Panc1 (cell line): ENCODE measurements around the gene SHISAL1. TPM values are rescaled to one million over a fixed set of nuclear protein-coding genes. Genes with fewer than 3 reads are reported as not detected.

Experiments
- ATAC-seq: fragments of 200-7000 bp; cut with Tn5 transposase; 2 replicates; pipeline ENCODE4 v1.9.1; 2020; ENCODE audit warnings: mild to moderate bottlenecking, moderate library complexity
- BruUV-seq: library from RNA; stranded (reverse); fragments of 400-500 nt; replicated peaks from 2 replicates; lab custom pipeline; 2021; lab: Mats Ljungman, UMichigan
- CTCF ChIA-PET: fragments of 300-600 bp; sonication (Branson Sonifier 250); formaldehyde crosslinking; loops from one replicate; lab custom pipeline; 2022; ENCODE audit warnings: antibody characterized with exemption; lab: Charles Lee
- POLR2A ChIA-PET: fragments of 300-600 bp; sonication (Branson Sonifier 250); formaldehyde crosslinking; loops from one replicate; lab custom pipeline; 2022; ENCODE audit warnings: antibody characterized with exemption; lab: Charles Lee
- DNase-seq: peaks from one replicate; pipeline ENCODE4 v3.0.0-alpha.2; 2010; ENCODE audit warnings: low read depth, low spot score
- H3K27ac ChIP-seq: 2 replicates; pipeline ENCODE4 v1.5.1; 2011; ENCODE audit warnings: mild to moderate bottlenecking, low read length, inconsistent platforms
- H3K27me3 ChIP-seq: fragments of 200-500 bp; sonication (Bioruptor generic); 2 replicates; pipeline ENCODE4 v1.6.0; 2014; ENCODE audit warnings: low read length, inconsistent platforms; ENCODE audit not compliant: control insufficient read depth, insufficient read depth
- H3K36me3 ChIP-seq: fragments of 200-500 bp; sonication (Bioruptor generic); 2 replicates; pipeline ENCODE4 v1.5.1; 2014; ENCODE audit warnings: inconsistent platforms, mild to moderate bottlenecking, low read length, moderate library complexity; ENCODE audit not compliant: control insufficient read depth, insufficient read depth
- H3K4me1 ChIP-seq: 2 replicates; pipeline ENCODE4 v1.5.1; 2011; ENCODE audit warnings: inconsistent platforms, mild to moderate bottlenecking, low read length, moderate library complexity; ENCODE audit not compliant: control insufficient read depth, insufficient read depth
- H3K4me3 ChIP-seq, 2 experiments: 2 replicates each; pipeline ENCODE4 v1.5.1; 2011 to 2012; ENCODE audit warnings: low read depth in 2 of 2, low read length in 2 of 2, mild to moderate bottlenecking in 2 of 2, inconsistent platforms in 1 of 2, moderate library complexity in 1 of 2
- H3K9me3 ChIP-seq: fragments of 200-500 bp; sonication (Bioruptor generic); 2 replicates; pipeline ENCODE4 v1.5.1; 2014; ENCODE audit warnings: low read depth, mild to moderate bottlenecking, inconsistent platforms, low read length, moderate library complexity; ENCODE audit not compliant: control insufficient read depth, insufficient read depth
- POLR2AphosphoS5 ChIP-seq: IDR thresholded peaks from 2 replicates; pipeline ENCODE4 v1.6.1; 2012; ENCODE audit warnings: mild to moderate bottlenecking, low read depth, low read length, moderate library complexity
- SIN3A ChIP-seq: IDR thresholded peaks from 2 replicates; pipeline ENCODE4 v1.6.1; 2012; ENCODE audit warnings: low read depth, mild to moderate bottlenecking, low read length, moderate library complexity, borderline replicate concordance; ENCODE audit not compliant: insufficient read depth
- TCF7L2 ChIP-seq: IDR thresholded peaks from 2 replicates; pipeline ENCODE4 v1.6.1; 2011; ENCODE audit warnings: mild to moderate bottlenecking, low read depth, low read length, inconsistent platforms
- in situ Hi-C: cut with HindIII; loops from 2 replicates; pipeline ENCODE4 v1.10.0; 2016; ENCODE audit warnings: low sequenced_read_pairs, low pct_unique_long_range_greater_than_20kb
- intact Hi-C: fragments of 100-400 bp; cut with micrococcal nuclease; formaldehyde crosslinking; loops from one replicate; pipeline ENCODE4 v1.10.0; 2022; ENCODE audit not compliant: unreplicated experiment
- total RNA-seq: library from RNA; stranded (reverse); gene quantifications from one replicate; pipeline ENCODE4 v1.2.1, GENCODE V29; 2021; ENCODE audit not compliant: unreplicated experiment
- TF ChIP-seq, protein P1 (sequence below), 2 experiments: IDR thresholded peaks; 2 replicates each; pipeline ENCODE4 v1.6.1; 2011 to 2012; ENCODE audit warnings: low read depth in 2 of 2, control low read depth in 1 of 2, low read length in 1 of 2, mild to moderate bottlenecking in 1 of 2, moderate library complexity in 1 of 2; ENCODE audit not compliant: insufficient read depth in 1 of 2
- TF ChIP-seq, protein P2 (sequence below): fragments of 450-650 bp; IDR thresholded peaks from 2 replicates; pipeline ENCODE4 v1.5.1; 2017; ENCODE audit warnings: mild to moderate bottlenecking

Gene SHISAL1
- total RNA-seq, 1 experiment from 2014 or later: 1.2 TPM

DNA sequence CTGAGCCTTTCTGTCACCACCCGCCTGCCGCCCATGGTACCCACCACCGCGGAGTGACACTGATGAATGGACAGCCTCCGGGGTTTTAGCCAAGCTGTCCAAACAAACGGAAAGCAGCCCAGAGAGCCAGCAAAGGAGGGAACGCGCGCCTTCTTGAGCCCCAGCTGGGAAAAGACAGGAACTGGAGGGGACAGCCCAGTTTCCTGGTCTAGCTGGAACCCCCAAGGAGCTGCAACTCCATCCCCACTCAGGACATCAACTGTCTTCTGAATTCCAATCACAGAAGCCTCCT, 33.7 kb downstream of the SHISAL1 start:
- H3K4me3 ChIP-seq: no peak overlapping the region
- H3K27ac ChIP-seq: no peak overlapping the region
- no peak for ATAC-seq
- H3K9me3 ChIP-seq: no peaks in the 10 kb centered on the region
- intact Hi-C loops (no loop called here), in situ Hi-C loops (no loop called here)
- ChIA-PET POLR2A (no interaction called here), CTCF (no interaction called here)
- BruUV-seq: no TSS peak
- H3K36me3 ChIP-seq: no peaks in the 10 kb centered on the region
- TF ChIP-seq, protein P1, sequence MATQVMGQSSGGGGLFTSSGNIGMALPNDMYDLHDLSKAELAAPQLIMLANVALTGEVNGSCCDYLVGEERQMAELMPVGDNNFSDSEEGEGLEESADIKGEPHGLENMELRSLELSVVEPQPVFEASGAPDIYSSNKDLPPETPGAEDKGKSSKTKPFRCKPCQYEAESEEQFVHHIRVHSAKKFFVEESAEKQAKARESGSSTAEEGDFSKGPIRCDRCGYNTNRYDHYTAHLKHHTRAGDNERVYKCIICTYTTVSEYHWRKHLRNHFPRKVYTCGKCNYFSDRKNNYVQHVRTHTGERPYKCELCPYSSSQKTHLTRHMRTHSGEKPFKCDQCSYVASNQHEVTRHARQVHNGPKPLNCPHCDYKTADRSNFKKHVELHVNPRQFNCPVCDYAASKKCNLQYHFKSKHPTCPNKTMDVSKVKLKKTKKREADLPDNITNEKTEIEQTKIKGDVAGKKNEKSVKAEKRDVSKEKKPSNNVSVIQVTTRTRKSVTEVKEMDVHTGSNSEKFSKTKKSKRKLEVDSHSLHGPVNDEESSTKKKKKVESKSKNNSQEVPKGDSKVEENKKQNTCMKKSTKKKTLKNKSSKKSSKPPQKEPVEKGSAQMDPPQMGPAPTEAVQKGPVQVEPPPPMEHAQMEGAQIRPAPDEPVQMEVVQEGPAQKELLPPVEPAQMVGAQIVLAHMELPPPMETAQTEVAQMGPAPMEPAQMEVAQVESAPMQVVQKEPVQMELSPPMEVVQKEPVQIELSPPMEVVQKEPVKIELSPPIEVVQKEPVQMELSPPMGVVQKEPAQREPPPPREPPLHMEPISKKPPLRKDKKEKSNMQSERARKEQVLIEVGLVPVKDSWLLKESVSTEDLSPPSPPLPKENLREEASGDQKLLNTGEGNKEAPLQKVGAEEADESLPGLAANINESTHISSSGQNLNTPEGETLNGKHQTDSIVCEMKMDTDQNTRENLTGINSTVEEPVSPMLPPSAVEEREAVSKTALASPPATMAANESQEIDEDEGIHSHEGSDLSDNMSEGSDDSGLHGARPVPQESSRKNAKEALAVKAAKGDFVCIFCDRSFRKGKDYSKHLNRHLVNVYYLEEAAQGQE (IDR thresholded peaks at IDR 0.05; ENCODE audit: insufficient read depth in 1 of 2, low read depth in 2 of 2, low read length in 1 of 2): no peak
- TF ChIP-seq, protein P2, sequence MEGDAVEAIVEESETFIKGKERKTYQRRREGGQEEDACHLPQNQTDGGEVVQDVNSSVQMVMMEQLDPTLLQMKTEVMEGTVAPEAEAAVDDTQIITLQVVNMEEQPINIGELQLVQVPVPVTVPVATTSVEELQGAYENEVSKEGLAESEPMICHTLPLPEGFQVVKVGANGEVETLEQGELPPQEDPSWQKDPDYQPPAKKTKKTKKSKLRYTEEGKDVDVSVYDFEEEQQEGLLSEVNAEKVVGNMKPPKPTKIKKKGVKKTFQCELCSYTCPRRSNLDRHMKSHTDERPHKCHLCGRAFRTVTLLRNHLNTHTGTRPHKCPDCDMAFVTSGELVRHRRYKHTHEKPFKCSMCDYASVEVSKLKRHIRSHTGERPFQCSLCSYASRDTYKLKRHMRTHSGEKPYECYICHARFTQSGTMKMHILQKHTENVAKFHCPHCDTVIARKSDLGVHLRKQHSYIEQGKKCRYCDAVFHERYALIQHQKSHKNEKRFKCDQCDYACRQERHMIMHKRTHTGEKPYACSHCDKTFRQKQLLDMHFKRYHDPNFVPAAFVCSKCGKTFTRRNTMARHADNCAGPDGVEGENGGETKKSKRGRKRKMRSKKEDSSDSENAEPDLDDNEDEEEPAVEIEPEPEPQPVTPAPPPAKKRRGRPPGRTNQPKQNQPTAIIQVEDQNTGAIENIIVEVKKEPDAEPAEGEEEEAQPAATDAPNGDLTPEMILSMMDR: no peak
- TF ChIP-seq TCF7L2 (no peak), POLR2AphosphoS5 (no peak)
- DNase-seq: no peak
- H3K4me1 ChIP-seq: no peaks in the 10 kb centered on the region
- H3K27me3 ChIP-seq: no peaks in the 10 kb centered on the region

DNA sequence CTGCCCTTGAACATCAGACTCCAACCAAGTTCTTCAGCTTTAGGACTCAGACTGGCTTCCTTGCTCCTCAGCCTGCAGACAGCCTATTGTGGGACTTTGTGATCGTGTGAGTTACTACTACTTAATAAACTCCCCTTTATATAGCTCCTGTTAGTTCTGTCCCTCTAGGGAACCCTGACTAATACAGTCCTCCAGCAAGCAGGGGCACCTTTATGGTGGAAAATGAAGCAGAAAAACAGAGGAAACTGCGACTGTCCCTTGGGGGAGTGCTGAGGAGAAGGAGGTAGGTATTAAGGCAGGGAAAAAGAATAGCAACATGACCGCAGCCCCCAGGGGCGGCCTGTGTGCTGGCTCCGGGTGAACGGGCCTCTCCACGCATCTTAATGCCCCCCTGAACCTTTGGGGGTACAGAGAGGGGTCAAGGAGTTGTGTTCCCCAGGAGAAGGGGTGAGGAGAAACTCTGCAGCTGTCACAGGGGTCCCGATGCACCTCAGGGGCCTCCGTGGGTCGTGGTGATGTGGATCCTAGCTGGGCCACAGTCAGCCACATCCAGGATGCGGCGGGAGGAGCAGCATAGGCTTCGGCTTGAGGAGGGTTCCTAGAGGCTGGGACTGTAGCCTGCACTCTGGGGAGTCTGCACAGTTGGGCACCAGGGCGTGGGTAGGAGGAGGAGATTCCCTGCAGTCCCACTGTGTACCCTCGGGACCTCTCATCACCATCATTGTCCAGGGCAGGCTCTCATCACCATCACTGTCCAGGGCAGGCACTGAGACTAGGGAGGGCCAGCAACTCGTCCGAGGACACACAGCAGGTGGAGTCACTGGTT, 34.3 kb downstream of the SHISAL1 start:
- TF ChIP-seq, protein P2: no peak
- TF ChIP-seq, protein P1 (IDR thresholded peaks at IDR 0.05; ENCODE audit: insufficient read depth in 1 of 2, low read depth in 2 of 2, low read length in 1 of 2): no peak
- TF ChIP-seq TCF7L2: no peak
- no peak for TF ChIP-seq POLR2AphosphoS5
- TF ChIP-seq SIN3A: no peak
- no TSS peak for BruUV-seq
- DNase-seq: no peak
- no peak for ATAC-seq
- Histone ChIP-seq H3K27ac (no peak overlapping the region), H3K9me3 (no peaks in the 10 kb centered on the region), H3K4me1 (no peaks in the 10 kb centered on the region), H3K4me3 (no peak overlapping the region), H3K27me3 (no peaks in the 10 kb centered on the region), H3K36me3 (no peaks in the 10 kb centered on the region)
- intact Hi-C loops: no loop called here
- ChIA-PET POLR2A (no interaction called here), CTCF (no interaction called here)
- in situ Hi-C loops: no loop called here
